ENCODE data around the gene EXOC4. TPM values are rescaled to one million over a fixed set of nuclear protein-coding genes. Genes with fewer than 3 reads are reported as not detected.

The EXOC4 gene
- total RNA-seq, 4 donors from 2014 or later, result 60.0 to 187 (median 80.1) TPM

GRCh38 chr7:133739817-133740216, 486.9 kb downstream of the EXOC4 start:
- DNase-seq (ENCODE audit: low spot score in 2 of 2), result no peak
- H3K9me3 ChIP-seq, result no peaks in the 10 kb centered on the region
- H3K4me1 ChIP-seq, result no peaks in the 10 kb centered on the region
- no peaks in the 10 kb centered on the region for H3K27me3 ChIP-seq
- no peaks in the 10 kb centered on the region for H3K36me3 ChIP-seq
- H3K4me3 ChIP-seq, result no peak overlapping the region
- 92% methylated on average over 1 of the region's 1 CpG for WGBS
- TF ChIP-seq POLR2AphosphoS5 (IDR thresholded peaks at IDR 0.05) (no peak), POLR2A (IDR thresholded peaks at IDR 0.05) (no peak), CTCF (IDR thresholded peaks at IDR 0.05) (no peak), EP300 (IDR thresholded peaks at IDR 0.05) (no peak)
- H3K27ac ChIP-seq, result no peak overlapping the region

DNA sequence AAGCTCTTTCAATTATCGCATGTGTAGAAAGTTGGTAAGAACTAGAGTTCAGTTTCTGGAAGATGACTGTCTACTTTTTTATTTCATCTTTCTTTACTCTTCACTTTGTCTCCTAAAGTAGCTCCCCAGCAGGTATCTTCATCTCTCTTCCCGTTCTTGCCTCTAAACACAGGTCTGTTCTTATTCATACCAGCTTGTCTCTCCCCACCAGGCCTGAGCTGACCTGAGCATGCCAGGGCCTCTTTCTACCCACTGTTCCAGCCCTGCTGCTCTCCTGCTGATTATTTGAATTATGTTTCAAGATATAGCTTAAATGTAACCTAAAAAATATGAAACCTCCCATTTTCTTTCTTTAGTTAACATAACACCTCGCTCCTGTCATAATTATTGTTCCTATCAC, 488.2 kb downstream of the EXOC4 start:
- no peaks in the 10 kb centered on the region for H3K4me1 ChIP-seq
- H3K4me3 ChIP-seq, result no peak overlapping the region
- 96% methylated on average over 3 of the region's 3 CpGs for WGBS
- no peak for DNase-seq (ENCODE audit: low spot score in 2 of 2)
- H3K9me3 ChIP-seq, result no peaks in the 10 kb centered on the region
- no peaks in the 10 kb centered on the region for H3K27me3 ChIP-seq
- H3K36me3 ChIP-seq, result no peaks in the 10 kb centered on the region
- no peak overlapping the region for H3K27ac ChIP-seq
- no peak for TF ChIP-seq POLR2A (IDR thresholded peaks at IDR 0.05)
- TF ChIP-seq EP300 (IDR thresholded peaks at IDR 0.05), result no peak
- TF ChIP-seq CTCF (IDR thresholded peaks at IDR 0.05), result no peak
- no peak for TF ChIP-seq POLR2AphosphoS5 (IDR thresholded peaks at IDR 0.05)

DNA sequence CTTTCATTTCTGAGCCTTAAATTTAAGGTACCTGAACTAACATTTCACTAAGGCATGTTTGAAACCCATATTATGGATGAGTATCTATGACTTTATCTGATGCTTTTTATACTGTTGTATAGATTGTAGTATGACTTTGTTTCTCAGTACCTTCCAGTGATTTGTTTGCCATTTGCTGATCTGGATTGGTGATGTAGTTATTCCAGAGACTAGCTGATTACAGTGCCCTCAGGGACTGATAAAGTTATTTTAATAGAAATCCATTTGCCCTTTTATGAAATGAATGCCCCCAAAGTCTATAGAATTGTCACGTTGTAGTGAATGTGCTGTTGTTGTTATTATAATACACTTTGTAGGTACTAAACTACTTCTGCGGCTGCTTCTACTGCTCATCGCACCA, 488.8 kb downstream of the EXOC4 start:
- Histone ChIP-seq H3K36me3 (no peaks in the 10 kb centered on the region), H3K27me3 (no peaks in the 10 kb centered on the region), H3K9me3 (no peaks in the 10 kb centered on the region), H3K4me1 (no peaks in the 10 kb centered on the region), H3K27ac (no peak overlapping the region), H3K4me3 (no peak overlapping the region)
- no peak for DNase-seq (ENCODE audit: low spot score in 2 of 2)
- WGBS, result 98% methylated on average over 3 of the region's 3 CpGs
- TF ChIP-seq CTCF (IDR thresholded peaks at IDR 0.05), result no peak
- no peak for TF ChIP-seq EP300 (IDR thresholded peaks at IDR 0.05)
- no peak for TF ChIP-seq POLR2A (IDR thresholded peaks at IDR 0.05)
- no peak for TF ChIP-seq POLR2AphosphoS5 (IDR thresholded peaks at IDR 0.05)

GRCh38 chr7:133742709-133743538, 490.0 kb downstream of the EXOC4 start:
- no peak for DNase-seq (ENCODE audit: low spot score in 2 of 2)
- Histone ChIP-seq H3K36me3 (no peaks in the 10 kb centered on the region), H3K4me1 (no peaks in the 10 kb centered on the region), H3K27ac (no peak overlapping the region), H3K9me3 (no peaks in the 10 kb centered on the region), H3K4me3 (no peak overlapping the region), H3K27me3 (no peaks in the 10 kb centered on the region)
- 83% methylated on average over 6 of the region's 6 CpGs for WGBS
- TF ChIP-seq CTCF (IDR thresholded peaks at IDR 0.05) (no peak), POLR2A (IDR thresholded peaks at IDR 0.05) (no peak), EP300 (IDR thresholded peaks at IDR 0.05) (no peak), POLR2AphosphoS5 (IDR thresholded peaks at IDR 0.05) (no peak)

GRCh38 chr7:133744451-133744850, 491.6 kb downstream of the EXOC4 start:
- no peaks in the 10 kb centered on the region for H3K9me3 ChIP-seq
- 79% methylated on average over 3 of the region's 3 CpGs for WGBS

More at GRCh38 chr7:133744451-133744850, 491.6 kb downstream of the EXOC4 start:
- H3K36me3 ChIP-seq, result no peaks in the 10 kb centered on the region
- H3K4me3 ChIP-seq, result no peak overlapping the region
- H3K27ac ChIP-seq, result no peak overlapping the region
- H3K4me1 ChIP-seq, result no peaks in the 10 kb centered on the region
- DNase-seq (ENCODE audit: low spot score in 2 of 2), result no peak
- H3K27me3 ChIP-seq, result no peaks in the 10 kb centered on the region
- no peak for TF ChIP-seq POLR2A (IDR thresholded peaks at IDR 0.05)
- TF ChIP-seq CTCF (IDR thresholded peaks at IDR 0.05), result no peak
- TF ChIP-seq POLR2AphosphoS5 (IDR thresholded peaks at IDR 0.05), result no peak
- no peak for TF ChIP-seq EP300 (IDR thresholded peaks at IDR 0.05)
